ENCODE measurements around the gene HOXC10. TPM values are rescaled to one million over a fixed set of nuclear protein-coding genes. Genes with fewer than 3 reads are reported as not detected.

The HOXC10 gene
- total RNA-seq, 1 donor from 2014 or later: not detected

- H3K27ac ChIP-seq (ENCODE audit: low read depth, low read length): no peak overlapping the region
- no peaks in the 10 kb centered on the region for H4K20me1 ChIP-seq (ENCODE audit: insufficient read depth, low read length)
- Mint-ChIP-seq H3K27me3 (ENCODE audit: low read depth, unreplicated experiment) (peaks cover 82% of the 10 kb centered on the region), H3K4me3 (ENCODE audit: unreplicated experiment) (no peak overlapping the region), H3K36me3 (ENCODE audit: low read depth, unreplicated experiment) (peaks cover 4% of the 10 kb centered on the region), H3K9me3 (ENCODE audit: unreplicated experiment) (peaks cover 33% of the 10 kb centered on the region), H3K27ac (ENCODE audit: unreplicated experiment) (peak overlapping the region; percentile 27), H3K4me1 (ENCODE audit: low read depth, unreplicated experiment) (no peaks in the 10 kb centered on the region)
- no peak for DNase-seq (ENCODE audit: low read depth)
- peaks cover 7% of the 10 kb centered on the region for H3K9me3 ChIP-seq (ENCODE audit: insufficient read depth, low read depth, low read length)
- peaks cover 92% of the 10 kb centered on the region for H3K27me3 ChIP-seq (ENCODE audit: insufficient read depth, low read length)
- FAIRE-seq: no peak
- no peaks in the 10 kb centered on the region for H3K79me2 ChIP-seq (ENCODE audit: insufficient read depth, low read length)
- H3K9ac ChIP-seq (ENCODE audit: low read length): no peak overlapping the region
- TF ChIP-seq EZH2 (IDR thresholded peaks at IDR 0.05; ENCODE audit: insufficient read depth, low read length): no peak
- TF ChIP-seq, protein P1, sequence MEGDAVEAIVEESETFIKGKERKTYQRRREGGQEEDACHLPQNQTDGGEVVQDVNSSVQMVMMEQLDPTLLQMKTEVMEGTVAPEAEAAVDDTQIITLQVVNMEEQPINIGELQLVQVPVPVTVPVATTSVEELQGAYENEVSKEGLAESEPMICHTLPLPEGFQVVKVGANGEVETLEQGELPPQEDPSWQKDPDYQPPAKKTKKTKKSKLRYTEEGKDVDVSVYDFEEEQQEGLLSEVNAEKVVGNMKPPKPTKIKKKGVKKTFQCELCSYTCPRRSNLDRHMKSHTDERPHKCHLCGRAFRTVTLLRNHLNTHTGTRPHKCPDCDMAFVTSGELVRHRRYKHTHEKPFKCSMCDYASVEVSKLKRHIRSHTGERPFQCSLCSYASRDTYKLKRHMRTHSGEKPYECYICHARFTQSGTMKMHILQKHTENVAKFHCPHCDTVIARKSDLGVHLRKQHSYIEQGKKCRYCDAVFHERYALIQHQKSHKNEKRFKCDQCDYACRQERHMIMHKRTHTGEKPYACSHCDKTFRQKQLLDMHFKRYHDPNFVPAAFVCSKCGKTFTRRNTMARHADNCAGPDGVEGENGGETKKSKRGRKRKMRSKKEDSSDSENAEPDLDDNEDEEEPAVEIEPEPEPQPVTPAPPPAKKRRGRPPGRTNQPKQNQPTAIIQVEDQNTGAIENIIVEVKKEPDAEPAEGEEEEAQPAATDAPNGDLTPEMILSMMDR (IDR thresholded peaks at IDR 0.05; ENCODE audit: insufficient read depth, low read depth, low read length): no peak
- no peaks in the 10 kb centered on the region for H3K36me3 ChIP-seq (ENCODE audit: insufficient read depth, low read length)
- no peak overlapping the region for H3K4me2 ChIP-seq (ENCODE audit: low read length)
- no peak overlapping the region for H3K4me3 ChIP-seq (ENCODE audit: insufficient read depth, low read depth, low read length)
- H2AFZ ChIP-seq (ENCODE audit: low read depth, low read length): no peak overlapping the region
- H3K4me1 ChIP-seq (ENCODE audit: insufficient read depth, low read length): no peaks in the 10 kb centered on the region
Measured at GRCh38 chr12:53958128-53958527, 26.8 kb upstream of the HOXC10 start.

DNA sequence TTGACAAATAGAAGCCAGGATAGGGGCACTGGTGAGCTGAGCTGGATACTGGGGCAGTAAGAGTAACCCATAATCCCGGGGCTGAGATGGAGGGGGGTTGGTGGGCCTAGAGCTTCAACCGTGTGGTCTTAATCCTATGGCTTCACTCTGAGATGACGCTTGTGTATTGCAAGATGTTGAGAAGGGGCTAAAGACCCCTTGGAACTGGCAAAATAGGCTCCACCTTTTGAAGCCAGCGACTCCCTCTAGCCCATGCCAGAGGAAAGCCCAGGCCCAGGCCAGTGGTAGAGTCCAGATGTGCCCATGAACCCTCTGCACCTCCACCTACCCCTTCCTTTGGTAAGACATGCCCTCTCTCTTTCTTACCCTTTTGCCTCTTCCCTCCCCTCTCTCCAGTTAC lies 25.6 kb upstream of the HOXC10 start:
- FAIRE-seq: no peak
- H3K4me2 ChIP-seq (ENCODE audit: low read length): no peak overlapping the region
- no peak overlapping the region for H3K9ac ChIP-seq (ENCODE audit: low read length)
- Mint-ChIP-seq H3K27me3 (ENCODE audit: low read depth, unreplicated experiment) (peaks cover 81% of the 10 kb centered on the region), H3K4me1 (ENCODE audit: low read depth, unreplicated experiment) (no peaks in the 10 kb centered on the region), H3K4me3 (ENCODE audit: unreplicated experiment) (no peak overlapping the region), H3K9me3 (ENCODE audit: unreplicated experiment) (peaks cover 30% of the 10 kb centered on the region), H3K36me3 (ENCODE audit: low read depth, unreplicated experiment) (peaks cover 4% of the 10 kb centered on the region), H3K27ac (ENCODE audit: unreplicated experiment) (no peak overlapping the region)
- H2AFZ ChIP-seq (ENCODE audit: low read depth, low read length): no peak overlapping the region
- no peaks in the 10 kb centered on the region for H3K36me3 ChIP-seq (ENCODE audit: insufficient read depth, low read length)
- TF ChIP-seq, protein P1 (IDR thresholded peaks at IDR 0.05; ENCODE audit: insufficient read depth, low read depth, low read length): no peak
- no peak for TF ChIP-seq EZH2 (IDR thresholded peaks at IDR 0.05; ENCODE audit: insufficient read depth, low read length)
- no peaks in the 10 kb centered on the region for H3K79me2 ChIP-seq (ENCODE audit: insufficient read depth, low read length)
- DNase-seq (ENCODE audit: low read depth): no peak
- H3K4me1 ChIP-seq (ENCODE audit: insufficient read depth, low read length): no peaks in the 10 kb centered on the region
- no peak overlapping the region for H3K4me3 ChIP-seq (ENCODE audit: insufficient read depth, low read depth, low read length)
- H4K20me1 ChIP-seq (ENCODE audit: insufficient read depth, low read length): no peaks in the 10 kb centered on the region
- peaks cover 91% of the 10 kb centered on the region for H3K27me3 ChIP-seq (ENCODE audit: insufficient read depth, low read length)
- H3K27ac ChIP-seq (ENCODE audit: low read depth, low read length): no peak overlapping the region
- H3K9me3 ChIP-seq (ENCODE audit: insufficient read depth, low read depth, low read length): peaks cover 7% of the 10 kb centered on the region

- H3K9me3 ChIP-seq (ENCODE audit: insufficient read depth, low read depth, low read length): peaks cover 7% of the 10 kb centered on the region
- TF ChIP-seq EZH2 (IDR thresholded peaks at IDR 0.05; ENCODE audit: insufficient read depth, low read length): no peak
- TF ChIP-seq, protein P1 (IDR thresholded peaks at IDR 0.05; ENCODE audit: insufficient read depth, low read depth, low read length): no peak
- H3K27me3 ChIP-seq (ENCODE audit: insufficient read depth, low read length): peaks cover 93% of the 10 kb centered on the region
- Mint-ChIP-seq H3K4me3 (ENCODE audit: unreplicated experiment) (no peak overlapping the region), H3K4me1 (ENCODE audit: low read depth, unreplicated experiment) (no peaks in the 10 kb centered on the region), H3K27ac (ENCODE audit: unreplicated experiment) (no peak overlapping the region), H3K36me3 (ENCODE audit: low read depth, unreplicated experiment) (peaks cover 4% of the 10 kb centered on the region), H3K27me3 (ENCODE audit: low read depth, unreplicated experiment) (peaks cover 89% of the 10 kb centered on the region), H3K9me3 (ENCODE audit: unreplicated experiment) (peaks cover 31% of the 10 kb centered on the region)
- FAIRE-seq: no peak
- no peak overlapping the region for H3K9ac ChIP-seq (ENCODE audit: low read length)
- H3K36me3 ChIP-seq (ENCODE audit: insufficient read depth, low read length): no peaks in the 10 kb centered on the region
- DNase-seq (ENCODE audit: low read depth): no peak
- H3K4me1 ChIP-seq (ENCODE audit: insufficient read depth, low read length): no peaks in the 10 kb centered on the region
- no peak overlapping the region for H3K27ac ChIP-seq (ENCODE audit: low read depth, low read length)
- no peak overlapping the region for H2AFZ ChIP-seq (ENCODE audit: low read depth, low read length)
- H3K4me2 ChIP-seq (ENCODE audit: low read length): no peak overlapping the region
- H3K4me3 ChIP-seq (ENCODE audit: insufficient read depth, low read depth, low read length): no peak overlapping the region
- H4K20me1 ChIP-seq (ENCODE audit: insufficient read depth, low read length): no peaks in the 10 kb centered on the region
- no peaks in the 10 kb centered on the region for H3K79me2 ChIP-seq (ENCODE audit: insufficient read depth, low read length)
Measured at GRCh38 chr12:53960187-53961024, 24.5 kb upstream of the HOXC10 start.

Measured in astrocyte (in vitro differentiated cells and primary cell).